ENCODE data around the gene TIAM1. TPM values are rescaled to one million over a fixed set of nuclear protein-coding genes. Genes with fewer than 3 reads are reported as not detected.

Gene TIAM1
- polyA plus RNA-seq, 2 of the 4 experiments (the other 2 are of a cell fraction): 0.23 to 0.40 TPM

- FAIRE-seq (no peak), DNase-seq (ENCODE audit: low read depth in 1 of 2, low spot score in 1 of 2) (no peak), ATAC-seq (no peak)
- Histone ChIP-seq H3K27ac (no peak overlapping the region), H3K4me3 (no peak overlapping the region), H3K4me1 (no peaks in the 10 kb centered on the region), H3K4me2 (no peak overlapping the region), H3K9me3 (no peaks in the 10 kb centered on the region)
- ChIA-PET CTCF (interaction anchor here (1.8 to 2.1 kb wide), 2 partner anchors 12 to 285 kb away, joined by 4 to 5 read pairs; no protein-coding TSS in a partner anchor), POLR2A (no interaction called here)
- TF ChIP-seq RARB (CRISPR knock-in tag; IDR thresholded peaks at IDR 0.05): no peak
- no peak for TF ChIP-seq FOXS1 (CRISPR knock-in tag; IDR thresholded peaks at IDR 0.05)
- TF ChIP-seq MAX (IDR thresholded peaks at IDR 0.05): no peak
- TF ChIP-seq ZC3H11A (IDR thresholded peaks at IDR 0.05): no peak
- no peak for TF ChIP-seq KDM1A (IDR thresholded peaks at IDR 0.05; ENCODE audit: low read depth)
- TF ChIP-seq E2F6 (IDR thresholded peaks at IDR 0.05; ENCODE audit: borderline replicate concordance, low read depth): no peak
- TF ChIP-seq KDM5A (IDR thresholded peaks at IDR 0.05): no peak
- no peak for TF ChIP-seq FOSB (CRISPR knock-in tag; IDR thresholded peaks at IDR 0.05)
- TF ChIP-seq PHF8 (IDR thresholded peaks at IDR 0.05; ENCODE audit: borderline replicate concordance, low read depth): no peak
- TF ChIP-seq SMC3 (IDR thresholded peaks at IDR 0.05): no peak
- no peak for TF ChIP-seq EHF (CRISPR knock-in tag; IDR thresholded peaks at IDR 0.05)
- WGBS (ENCODE audit: missing lambda C conversion rate): 66% methylated on average over 10 of the region's 11 CpGs
These were observed 48.4 kb downstream of the TIAM1 start for GRCh38 chr21:31295676-31296075.

- FAIRE-seq: no peak
- no peak overlapping the region for H3K4me2 ChIP-seq
These were observed 49.4 kb downstream of the TIAM1 start for GRCh38 chr21:31294691-31295090.

More at GRCh38 chr21:31294691-31295090, 49.4 kb downstream of the TIAM1 start:
- TF ChIP-seq CTCF (IDR thresholded peaks at IDR 0.05) (no peak), RARB (CRISPR knock-in tag; IDR thresholded peaks at IDR 0.05) (no peak), CEBPB (IDR thresholded peaks at IDR 0.05) (no peak), RCOR1 (IDR thresholded peaks at IDR 0.05; ENCODE audit: low read depth, low read length) (no peak), PBX3 (IDR thresholded peaks at IDR 0.05) (no peak), HES2 (IDR thresholded peaks at IDR 0.05) (no peak), JUN (IDR thresholded peaks at IDR 0.05) (no peak), RFX5 (IDR thresholded peaks at IDR 0.05) (no peak), BCL3 (IDR thresholded peaks at IDR 0.05) (no peak), TP53 (CRISPR knock-in tag; IDR thresholded peaks at IDR 0.05) (no peak), POLR2AphosphoS2 (conservative IDR thresholded peaks at IDR 0.05; ENCODE audit: low read length) (no peak), HDAC2 (IDR thresholded peaks at IDR 0.05) (no peak), GATA3 (IDR thresholded peaks at IDR 0.05; ENCODE audit: borderline replicate concordance) (no peak), CBX2 (IDR thresholded peaks at IDR 0.05; ENCODE audit: borderline replicate concordance, low read depth) (no peak), E2F6 (IDR thresholded peaks at IDR 0.05; ENCODE audit: borderline replicate concordance, low read depth) (no peak), HOXB13 (CRISPR knock-in tag; IDR thresholded peaks at IDR 0.05; ENCODE audit: low read depth) (no peak), POLR2A (IDR thresholded peaks at IDR 0.05; ENCODE audit: low read length) (no peak), HOXB5 (CRISPR knock-in tag; IDR thresholded peaks at IDR 0.05) (no peak), SREBF2 (IDR thresholded peaks at IDR 0.05) (no peak)
- DNase-seq (ENCODE audit: low read depth in 1 of 2, low spot score in 1 of 2) (no peak), ATAC-seq (no peak)
- H3K4me3 ChIP-seq: no peak overlapping the region
- no peak overlapping the region for H3K27ac ChIP-seq
- no peaks in the 10 kb centered on the region for H3K4me1 ChIP-seq
- WGBS (ENCODE audit: missing lambda C conversion rate): 58% methylated on average over 11 of the region's 11 CpGs
- CTCF ChIA-PET: interaction anchor here (1.8 to 2.1 kb wide), 2 partner anchors 11 to 286 kb away, joined by 4 to 5 read pairs; no protein-coding TSS in a partner anchor
- POLR2A ChIA-PET: no interaction called here
- H3K9me3 ChIP-seq: no peaks in the 10 kb centered on the region
